Heart right ventricle (tissue), 16 donors: ENCODE results near the gene PDLIM4. TPM values are rescaled to one million over a fixed set of nuclear protein-coding genes. Genes with fewer than 3 reads are reported as not detected.

Experiments used
- ATAC-seq, 8 donors: fragments of 200-7000 bp; cut with Tn5 transposase; one replicate each; pipeline ENCODE4 v1.9.1; 2020; ENCODE audit warnings: mild to moderate bottlenecking in 8 of 8, moderate library complexity in 8 of 8, moderate number of reproducible peaks in 1 of 8
- DNase-seq, 2 donors: peaks; one replicate each; pipeline ENCODE4 v3.0.0-alpha.2; 2020
- H3K27ac ChIP-seq, 10 donors: fragments of 200-600 bp; sonication (generic) in 2 of 10; one replicate each; pipeline versions ENCODE4 v1.5.0 to v1.8.0; 2020 to 2022; ENCODE audit warnings: mild to moderate bottlenecking in 3 of 10
- H3K27me3 ChIP-seq, 7 donors: fragments of 200-600 bp; one replicate each; pipeline ENCODE4 v1.8.0; 2021 to 2022; ENCODE audit warnings: mild to moderate bottlenecking in 2 of 7
- H3K36me3 ChIP-seq, 9 donors: fragments of 200-600 bp; sonication (generic) in 1 of 9; one replicate each; pipeline versions ENCODE4 v1.5.0 to v1.8.0; 2020 to 2022; ENCODE audit warnings: mild to moderate bottlenecking in 2 of 9
- H3K4me1 ChIP-seq, 9 donors: fragments of 200-600 bp; sonication (generic) in 1 of 9; one replicate each; pipeline versions ENCODE4 v1.5.0 to v1.8.0; 2020 to 2022; ENCODE audit warnings: mild to moderate bottlenecking in 4 of 9
- H3K4me3 ChIP-seq, 10 donors: fragments of 200-600 bp; sonication (generic) in 2 of 10; one replicate each; pipeline versions ENCODE4 v1.5.0 to v1.8.0; 2020 to 2022; ENCODE audit warnings: mild to moderate bottlenecking in 7 of 10, moderate library complexity in 2 of 10
- H3K9me3 ChIP-seq, 11 donors: fragments of 200-600 bp in 10 of 11; sonication (generic) in 2 of 11; one replicate each; pipeline versions ENCODE4 v1.5.0 to v1.8.0; 2013 to 2022; ENCODE audit warnings: mild to moderate bottlenecking in 2 of 11, control low read depth in 1 of 11, moderate library complexity in 1 of 11
- WGBS, 2 donors: extraction: QIAGEN DNeasy Blood & Tissue Kit; methylation state at CpG; one replicate each; pipeline ENCODE4 v1.1.7; 2013; ENCODE audit warnings: inconsistent platforms in 1 of 2; 5-methylcytosine and 5-hydroxymethylcytosine counted together
- intact Hi-C, 10 donors: fragments of 100-400 bp; cut with DNase I; formaldehyde crosslinking; loops; one replicate each; pipeline versions ENCODE4 v1.11.1 to v1.14.2; 2022
- polyA plus RNA-seq, 2 donors: library from polyadenylated mRNA; stranded (reverse); fragments of 200-250 nt; gene quantifications; one replicate each; pipeline ENCODE4 v1.2.3, GENCODE V29; 2013
- total RNA-seq, 10 donors: library from RNA; stranded (reverse); fragmentation: NEBNext Ultra II Directional in 3 of 10; extraction: Animal tissue kit (Norgen Biotek cat#: 25700) in 3 of 10; gene quantifications; one replicate each; pipeline versions ENCODE4 v1.2.1 to v1.2.4, GENCODE V29; 2021 to 2023
- TF ChIP-seq, protein P1 (sequence below), 9 donors: fragments of 200-600 bp; sonication (generic) in 2 of 9; IDR thresholded peaks; one replicate each; pipeline versions ENCODE4 v1.5.0 to v1.8.0; 2021 to 2022; ENCODE audit warnings: antibody characterized with exemption in 9 of 9, mild to moderate bottlenecking in 5 of 9, moderate library complexity in 1 of 9
- donor health status: Arrhythmogenic right ventricular cardiomyopathy.
- donor health status: ischemic (EF 13 %, LVEDD 7.1; RV severe dilation, severe dysfunction).
- donor health status: healthy with polysubstance abuse.
- donor health status: DM: no; HTN: yes; CAD: no.
- donor health status: DM: no; HTN: no; CAD: no.
- donor health status: ischemic (EF 25% LVEDD 6.9; RV normal size, moderate dysfunction).
- donor health status: ischemic (EF 25% LVEDD 5.7; RV mildly dilated, moderate dysfunction).
- donor health status: healthy.
- donor health status: DM: yes; HTN: yes; CAD: no.
- donor health status: Ischemic cardiomyopathy.
- donor health status: ischemic (EF 35%, LVEDD 5.7; RV mildly dilated, moderate dysfunction).
- donor health status: nonischemic (EF 11% LVEDD 7.7; RV severe dilation, severe dysfunction).
- donor health status: DM: yes; HTN: yes; CAD: no.
- donor health status: PGD.
- donor health status: ischemic (EF 29% LVEDD 5.4; RV normal size, mild dysfunction).
- donor health status: nonischemic (EF 23%, LVEDD 6.1; RV moderate dilation, normal function).

PDLIM4 gene
- total and polyA plus RNA-seq, 12 donors = 2.1 to 15.3 (median 3.6) TPM

DNA sequence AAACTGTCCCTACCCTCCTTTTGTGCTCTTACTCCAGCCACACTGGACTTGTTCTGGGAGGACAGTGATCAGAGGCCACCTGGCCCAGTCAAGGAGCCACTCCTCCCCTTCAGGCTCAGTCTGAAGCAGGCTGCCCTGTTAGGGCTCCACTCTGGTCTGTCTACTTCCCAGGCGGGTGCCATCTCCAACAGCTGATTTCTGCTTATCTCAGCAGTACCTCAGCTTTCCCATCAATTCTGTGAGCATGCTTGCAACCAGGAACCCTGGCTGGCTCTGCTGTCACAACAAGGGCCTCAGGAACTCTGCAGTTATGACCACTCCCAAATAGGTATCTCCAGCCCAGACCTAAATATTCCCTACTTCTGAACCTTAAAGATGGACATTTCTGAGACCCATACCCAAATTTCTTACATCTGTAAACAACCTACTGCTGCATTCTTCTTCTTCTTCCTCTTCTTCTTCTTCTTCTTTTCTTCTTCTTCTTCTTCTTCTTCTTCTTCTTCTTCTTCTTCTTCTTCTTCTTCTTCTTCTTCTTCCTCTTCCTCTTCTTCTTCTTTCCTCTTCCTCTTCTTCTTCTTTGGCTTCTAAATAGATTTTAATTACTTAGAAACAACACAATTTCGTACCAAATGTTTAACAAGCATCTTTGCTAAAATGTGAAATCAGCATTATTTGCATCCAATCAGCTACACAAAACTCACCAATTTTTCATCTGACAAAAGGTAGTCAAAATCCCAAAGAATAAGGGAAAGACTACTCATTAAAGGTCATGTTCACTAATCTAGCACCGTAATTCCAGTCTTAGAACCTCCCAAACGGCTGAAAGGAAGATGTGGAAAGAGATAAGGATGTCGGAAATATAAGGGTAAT lies 23.1 kb downstream of the PDLIM4 start:
- Histone ChIP-seq H3K4me1 (peaks cover 0 to 5% (median 0%) of the 10 kb centered on the region in 9 donors), H3K4me3 (no peak overlapping the region), H3K27ac (peak overlapping the region in 1 of 10 donors; percentile 12), H3K27me3 (no peaks in the 10 kb centered on the region), H3K36me3 (no peaks in the 10 kb centered on the region), H3K9me3 (no peaks in the 10 kb centered on the region)
- WGBS, 2 donors = 80 to 82% methylated on average over 5 of the region's 5 CpGs
- intact Hi-C loops = loop anchor here in 1 of 10 donors (5.0 kb wide), 1 partner anchor 43 kb away; no protein-coding TSS in a partner anchor
- no peak for DNase-seq
- TF ChIP-seq, protein P1, sequence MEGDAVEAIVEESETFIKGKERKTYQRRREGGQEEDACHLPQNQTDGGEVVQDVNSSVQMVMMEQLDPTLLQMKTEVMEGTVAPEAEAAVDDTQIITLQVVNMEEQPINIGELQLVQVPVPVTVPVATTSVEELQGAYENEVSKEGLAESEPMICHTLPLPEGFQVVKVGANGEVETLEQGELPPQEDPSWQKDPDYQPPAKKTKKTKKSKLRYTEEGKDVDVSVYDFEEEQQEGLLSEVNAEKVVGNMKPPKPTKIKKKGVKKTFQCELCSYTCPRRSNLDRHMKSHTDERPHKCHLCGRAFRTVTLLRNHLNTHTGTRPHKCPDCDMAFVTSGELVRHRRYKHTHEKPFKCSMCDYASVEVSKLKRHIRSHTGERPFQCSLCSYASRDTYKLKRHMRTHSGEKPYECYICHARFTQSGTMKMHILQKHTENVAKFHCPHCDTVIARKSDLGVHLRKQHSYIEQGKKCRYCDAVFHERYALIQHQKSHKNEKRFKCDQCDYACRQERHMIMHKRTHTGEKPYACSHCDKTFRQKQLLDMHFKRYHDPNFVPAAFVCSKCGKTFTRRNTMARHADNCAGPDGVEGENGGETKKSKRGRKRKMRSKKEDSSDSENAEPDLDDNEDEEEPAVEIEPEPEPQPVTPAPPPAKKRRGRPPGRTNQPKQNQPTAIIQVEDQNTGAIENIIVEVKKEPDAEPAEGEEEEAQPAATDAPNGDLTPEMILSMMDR (IDR thresholded peaks at IDR 0.05) = no peak
- no peak for ATAC-seq

GRCh38 chr5:132281856-132282614 lies 24.5 kb downstream of the PDLIM4 start:
- no peak for DNase-seq
- WGBS, 2 donors = 79 to 85% methylated on average over 9 of the region's 9 CpGs
- H3K27ac ChIP-seq = no peak overlapping the region
- no peaks in the 10 kb centered on the region for H3K36me3 ChIP-seq
- no peak overlapping the region for H3K4me3 ChIP-seq
- H3K27me3 ChIP-seq = no peaks in the 10 kb centered on the region
- ATAC-seq = no peak
- TF ChIP-seq, protein P1 (IDR thresholded peaks at IDR 0.05) = no peak
- intact Hi-C loops = loop anchor here in 1 of 10 donors (5.0 kb wide), 1 partner anchor 45 kb away; no protein-coding TSS in a partner anchor
- H3K9me3 ChIP-seq = no peaks in the 10 kb centered on the region
- peaks cover 0 to 5% (median 0%) of the 10 kb centered on the region in 9 donors for H3K4me1 ChIP-seq

- H3K27me3 ChIP-seq = no peaks in the 10 kb centered on the region
- no peak overlapping the region for H3K27ac ChIP-seq
- H3K4me1 ChIP-seq = peaks cover 0 to 5% (median 0%) of the 10 kb centered on the region in 9 donors
- intact Hi-C loops = loop anchor here in 1 of 10 donors (5.0 kb wide), 1 partner anchor 46 kb away; no protein-coding TSS in a partner anchor
- ATAC-seq (peak in 7 of 8 donors; percentile 54 to 77 (median 69)), DNase-seq (peak in 1 of 2 donors; percentile 43)
- no peaks in the 10 kb centered on the region for H3K9me3 ChIP-seq
- WGBS, 2 donors = 16 to 19% methylated on average over 5 of the region's 5 CpGs
- H3K36me3 ChIP-seq = no peaks in the 10 kb centered on the region
- H3K4me3 ChIP-seq = no peak overlapping the region
- TF ChIP-seq, protein P1 (IDR thresholded peaks at IDR 0.05) = peak; percentile 38 to 67 (median 57)
Observed at GRCh38 chr5:132283423-132284043, 26.0 kb downstream of the PDLIM4 start.

- H3K4me1 ChIP-seq = peaks cover 0 to 10% (median 8%) of the 10 kb centered on the region in 9 donors
- intact Hi-C loops = no loop called here
- H3K27me3 ChIP-seq = no peaks in the 10 kb centered on the region
- H3K36me3 ChIP-seq = no peaks in the 10 kb centered on the region
- H3K9me3 ChIP-seq = no peaks in the 10 kb centered on the region
- H3K4me3 ChIP-seq = no peak overlapping the region
- ATAC-seq (no peak), DNase-seq (no peak)
- H3K27ac ChIP-seq = no peak overlapping the region
- WGBS, 2 donors = 67 to 72% methylated on average over 3 of the region's 3 CpGs
- TF ChIP-seq, protein P1 (IDR thresholded peaks at IDR 0.05) = no peak
Observed at GRCh38 chr5:132289097-132289496, 31.6 kb downstream of the PDLIM4 start.
